Fibroblast of upper back skin (primary cell): Measurements from ENCODE around the gene FPR3.
"Not testable (repeated sequence)": the region's sequence is repeated elsewhere in the genome, so short reads cannot be mapped to it uniquely, and the experiment has no call there.

Experiments used
- DNase-seq: peaks from one replicate; pipeline ENCODE4 v3.0.0-alpha.2; 2013

The FPR3 gene

GRCh38 chr19:51794885-51795490 lies at the start of gene FPR3:
FPR3 (plus strand) TSS chr19:51795157; CDS start chr19:51823749, 28,592 bp downstream.
- DNase-seq = peak; percentile 32

GRCh38 chr19:51746731-51747130 lies 48.2 kb upstream of the FPR3 start:
- no peak for DNase-seq

- DNase-seq = peak; percentile 67
Measured at GRCh38 chr19:51749979-51750378, 45.0 kb upstream of the FPR3 start.

- peak; percentile 48 for DNase-seq
Measured at GRCh38 chr19:51750400-51751094, 44.4 kb upstream of the FPR3 start.

GRCh38 chr19:51751655-51752054 lies 43.3 kb upstream of the FPR3 start, which contains the start of gene FPR1:
FPR1 (minus strand) TSS chr19:51751878; CDS start chr19:51746994, 4,884 bp downstream.
- DNase-seq = peak; percentile 71

- no peak for DNase-seq
Measured at GRCh38 chr19:51754109-51754508, 40.8 kb upstream of the FPR3 start.

- no peak for DNase-seq
Measured at GRCh38 chr19:51754770-51755169, 40.2 kb upstream of the FPR3 start.

GRCh38 chr19:51755571-51755970 lies 39.4 kb upstream of the FPR3 start:
- DNase-seq = no peak

- DNase-seq = no peak
Measured at GRCh38 chr19:51760697-51761356, 34.1 kb upstream of the FPR3 start, which contains the start of gene FPR2. FPR2 (plus strand) TSS chr19:51761180; CDS start chr19:51768659, 7,479 bp downstream.

- no peak for DNase-seq
Measured at GRCh38 chr19:51761696-51762095, 33.3 kb upstream of the FPR3 start.

GRCh38 chr19:51765086-51765485 lies 29.9 kb upstream of the FPR3 start:
- no peak for DNase-seq

- DNase-seq = no peak
Measured at GRCh38 chr19:51766461-51766860, 28.5 kb upstream of the FPR3 start.

GRCh38 chr19:51771376-51772130 lies 23.4 kb upstream of the FPR3 start:
- DNase-seq = no peak

GRCh38 chr19:51772977-51773376 lies 22.0 kb upstream of the FPR3 start:
- no peak for DNase-seq

- DNase-seq = not testable (repeated sequence)
Measured at GRCh38 chr19:51776561-51776960, 18.4 kb upstream of the FPR3 start.

- peak; percentile 86 for DNase-seq
Measured at GRCh38 chr19:51777570-51778462, 17.1 kb upstream of the FPR3 start.

- no peak for DNase-seq
Measured at GRCh38 chr19:51779181-51779580, 15.8 kb upstream of the FPR3 start.

- no peak for DNase-seq
Measured at GRCh38 chr19:51779703-51780102, 15.3 kb upstream of the FPR3 start.

GRCh38 chr19:51780270-51780669 lies 14.7 kb upstream of the FPR3 start:
- DNase-seq = no peak

GRCh38 chr19:51781999-51782398 lies 13.0 kb upstream of the FPR3 start:
- DNase-seq = no peak

- DNase-seq = peak; percentile 37
Measured at GRCh38 chr19:51783372-51783771, 11.6 kb upstream of the FPR3 start.
